GM10266 (cell line): ENCODE measurements around the gene PRKACB.

Experiments used
- DNase-seq: peaks from one replicate; pipeline ENCODE4 v3.0.0; 2012; ENCODE audit errors: extremely low spot score
- TF ChIP-seq, protein P1 (sequence below): IDR thresholded peaks from 2 replicates; pipeline ENCODE4 v1.5.1; 2012; ENCODE audit warnings: mild to moderate bottlenecking, low read depth; ENCODE audit not compliant: control insufficient read depth, insufficient read depth; ENCODE audit errors: missing control alignments

The PRKACB gene

DNA sequence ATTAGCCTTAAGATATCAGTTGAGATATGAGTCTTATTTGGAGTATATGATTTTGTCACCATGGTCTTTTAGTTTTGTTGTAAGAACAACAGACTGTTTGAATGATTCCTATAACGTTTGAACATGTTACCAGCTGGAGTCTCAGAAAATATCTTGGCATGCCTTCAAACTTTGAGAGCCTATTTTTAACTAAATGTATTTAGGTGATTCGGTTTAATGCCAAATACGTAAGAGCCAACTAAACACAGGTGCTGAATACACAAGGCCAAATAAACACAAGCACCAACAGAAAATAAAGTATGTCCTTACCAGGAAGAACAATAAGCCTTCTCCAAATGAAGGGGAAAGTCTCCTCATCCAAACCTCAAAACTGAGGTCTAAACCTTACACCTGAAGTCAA is 48.6 kb downstream of the PRKACB start:
- no peak for DNase-seq
- TF ChIP-seq, protein P1, sequence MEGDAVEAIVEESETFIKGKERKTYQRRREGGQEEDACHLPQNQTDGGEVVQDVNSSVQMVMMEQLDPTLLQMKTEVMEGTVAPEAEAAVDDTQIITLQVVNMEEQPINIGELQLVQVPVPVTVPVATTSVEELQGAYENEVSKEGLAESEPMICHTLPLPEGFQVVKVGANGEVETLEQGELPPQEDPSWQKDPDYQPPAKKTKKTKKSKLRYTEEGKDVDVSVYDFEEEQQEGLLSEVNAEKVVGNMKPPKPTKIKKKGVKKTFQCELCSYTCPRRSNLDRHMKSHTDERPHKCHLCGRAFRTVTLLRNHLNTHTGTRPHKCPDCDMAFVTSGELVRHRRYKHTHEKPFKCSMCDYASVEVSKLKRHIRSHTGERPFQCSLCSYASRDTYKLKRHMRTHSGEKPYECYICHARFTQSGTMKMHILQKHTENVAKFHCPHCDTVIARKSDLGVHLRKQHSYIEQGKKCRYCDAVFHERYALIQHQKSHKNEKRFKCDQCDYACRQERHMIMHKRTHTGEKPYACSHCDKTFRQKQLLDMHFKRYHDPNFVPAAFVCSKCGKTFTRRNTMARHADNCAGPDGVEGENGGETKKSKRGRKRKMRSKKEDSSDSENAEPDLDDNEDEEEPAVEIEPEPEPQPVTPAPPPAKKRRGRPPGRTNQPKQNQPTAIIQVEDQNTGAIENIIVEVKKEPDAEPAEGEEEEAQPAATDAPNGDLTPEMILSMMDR: no peak

DNA sequence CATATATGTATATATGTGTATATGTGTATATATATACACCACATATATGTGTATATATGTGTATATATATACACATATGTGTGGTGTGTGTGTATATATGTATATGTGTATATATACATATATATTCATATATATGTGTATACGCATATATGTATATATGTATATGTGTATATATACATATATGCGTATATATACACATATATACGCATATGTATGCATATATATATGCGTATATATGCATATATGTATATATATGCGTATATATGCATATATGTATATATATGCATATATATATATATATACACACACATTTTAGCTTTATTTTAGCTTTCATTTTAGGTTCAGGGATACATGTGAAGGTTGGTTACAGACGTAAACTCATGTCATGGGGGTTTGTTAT is 54.8 kb downstream of the PRKACB start:
- TF ChIP-seq, protein P1: no peak
- DNase-seq: no peak

DNA sequence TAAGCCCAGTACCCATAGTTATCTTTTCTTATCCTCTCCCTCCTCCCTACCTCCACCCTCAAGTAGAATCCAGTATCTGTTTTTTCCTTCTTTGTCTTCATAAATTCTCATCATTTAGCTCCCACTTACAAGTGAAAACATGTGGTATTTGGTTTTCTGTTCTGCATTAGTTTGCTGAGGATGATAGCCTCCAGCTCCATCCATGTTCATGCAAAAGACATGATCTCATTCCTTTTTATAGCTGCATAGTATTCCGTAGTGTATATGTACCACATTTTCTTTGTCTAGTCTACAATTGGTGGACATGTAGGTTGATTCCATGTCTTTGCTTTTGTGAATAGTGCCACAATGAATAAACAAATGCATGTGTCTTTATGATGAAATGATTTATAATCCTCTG is 55.2 kb downstream of the PRKACB start:
- DNase-seq: no peak
- TF ChIP-seq, protein P1: no peak

DNA sequence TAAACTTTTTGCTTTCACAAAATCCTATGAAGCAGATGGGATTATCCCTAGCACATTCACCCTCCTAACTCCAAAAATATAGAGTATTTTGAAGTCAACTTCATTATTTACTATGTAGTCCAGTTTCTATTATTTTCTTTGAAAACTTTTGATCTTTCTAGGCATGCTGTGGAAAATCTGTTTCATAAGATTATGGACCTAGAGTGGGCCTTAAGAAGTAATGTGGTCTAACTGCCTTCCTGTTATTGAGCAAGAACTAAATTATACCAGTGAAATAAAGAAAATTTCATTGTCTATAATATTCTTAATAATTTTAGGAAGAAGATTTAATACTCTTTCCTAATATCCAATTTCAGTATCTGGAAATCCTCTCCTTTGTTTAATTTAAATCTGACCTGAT is 58.1 kb downstream of the PRKACB start:
- TF ChIP-seq, protein P1: no peak

DNA sequence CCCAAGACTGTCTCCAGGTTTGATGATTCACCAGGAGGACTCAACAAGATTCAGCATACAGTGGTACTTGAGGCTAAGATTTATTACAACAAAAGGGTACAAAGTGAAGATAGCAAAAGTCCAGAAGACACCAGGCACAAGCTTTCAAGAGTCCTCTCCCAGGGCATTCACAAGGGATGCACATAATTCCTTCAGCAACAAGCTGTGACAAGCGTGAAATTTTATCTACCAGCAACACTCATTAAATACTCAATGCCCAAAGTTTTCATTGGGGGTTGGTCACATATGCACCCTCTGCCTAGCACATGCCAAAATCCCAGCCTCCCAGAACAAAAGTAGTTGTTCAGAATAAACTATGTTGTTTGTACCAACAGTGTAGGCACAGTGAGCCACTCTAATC is 62.3 kb downstream of the PRKACB start:
- TF ChIP-seq, protein P1: no peak
- no peak for DNase-seq

More for the DNA sequence above, 58.1 kb downstream of the PRKACB start:
- no peak for DNase-seq

DNA sequence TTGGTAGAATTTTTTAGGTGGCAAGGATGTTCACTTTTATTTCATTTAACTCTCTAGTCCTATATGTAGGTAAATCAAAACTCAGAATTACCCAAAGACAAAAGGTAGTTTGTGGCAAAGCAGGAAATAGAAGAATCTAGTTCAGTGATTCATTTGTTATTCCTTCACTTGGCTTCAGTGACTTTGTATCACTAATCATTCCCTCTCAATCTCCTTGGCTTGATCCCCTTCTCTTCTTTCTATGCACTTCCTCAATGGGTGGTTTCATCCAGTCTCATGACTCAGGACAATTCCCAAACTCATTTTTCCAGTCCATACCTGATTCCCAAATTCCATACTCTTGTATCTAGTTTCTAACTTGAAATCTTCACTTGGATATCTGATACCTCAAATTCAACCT is 64.9 kb downstream of the PRKACB start:
- TF ChIP-seq, protein P1: no peak
- DNase-seq: no peak

DNA sequence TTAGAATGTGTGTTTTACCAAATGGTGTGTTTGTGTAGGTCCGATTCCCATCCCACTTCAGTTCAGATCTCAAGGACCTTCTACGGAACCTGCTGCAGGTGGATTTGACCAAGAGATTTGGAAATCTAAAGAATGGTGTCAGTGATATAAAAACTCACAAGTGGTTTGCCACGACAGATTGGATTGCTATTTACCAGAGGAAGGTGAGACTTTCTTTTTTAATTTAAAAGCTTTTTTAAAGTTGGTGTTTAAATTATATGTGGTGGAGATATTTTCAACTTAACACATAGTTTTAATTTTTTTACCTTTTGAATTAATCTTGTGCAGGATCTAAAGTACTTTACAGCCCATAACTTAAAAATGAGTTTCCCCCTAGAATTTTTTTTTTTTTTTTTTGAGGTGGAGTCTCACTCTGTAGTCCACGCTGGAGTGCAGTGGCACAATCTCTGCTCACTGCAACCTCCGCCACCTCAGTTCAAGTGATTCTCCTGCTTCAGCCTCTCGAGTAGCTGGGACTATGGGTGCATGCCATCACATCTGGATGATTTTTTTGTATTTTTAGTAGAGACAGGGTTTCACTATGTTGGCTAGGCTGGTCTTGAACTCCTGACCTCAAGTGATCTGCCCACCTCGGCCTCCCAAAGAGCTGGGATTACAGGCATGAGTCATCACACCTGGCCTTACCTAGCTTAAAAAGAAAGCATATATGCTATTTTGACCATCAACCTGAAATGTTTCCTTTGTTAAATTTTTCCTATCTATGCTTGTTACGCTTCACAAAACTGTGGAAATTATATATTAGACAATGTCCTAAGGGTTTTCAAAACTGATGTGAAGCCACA is 70.3 kb downstream of the PRKACB start:
- TF ChIP-seq, protein P1: no peak
- DNase-seq: no peak
